ENCODE measurements around the gene FGL2. TPM values are rescaled to one million over a fixed set of nuclear protein-coding genes. Genes with fewer than 3 reads are reported as not detected.

The FGL2 gene
- total RNA-seq, 2 experiments from 2014 or later = 1.5 to 1.6 TPM

- H3K4me3 ChIP-seq (ENCODE audit: low read length) = no peak overlapping the region
- H3K27me3 ChIP-seq (ENCODE audit: control insufficient read depth in 1 of 2, insufficient read depth in 2 of 2, low read length in 2 of 2) = no peaks in the 10 kb centered on the region
- no peaks in the 10 kb centered on the region for H3K9me3 ChIP-seq (ENCODE audit: control insufficient read depth in 1 of 2, insufficient read depth in 1 of 2, low read length in 2 of 2)
- no peaks in the 10 kb centered on the region for H3K36me3 Mint-ChIP-seq (ENCODE audit: low read depth)
- H3K27me3 Mint-ChIP-seq = no peaks in the 10 kb centered on the region
- no peaks in the 10 kb centered on the region for H3K4me1 ChIP-seq (ENCODE audit: insufficient read depth, low read length)
- TF ChIP-seq CTCF (IDR thresholded peaks at IDR 0.05) = no peak
- no peak overlapping the region for H3K27ac ChIP-seq (ENCODE audit: low read depth in 1 of 2, low read length in 2 of 2)
- H3K4me1 Mint-ChIP-seq (ENCODE audit: low read depth) = no peaks in the 10 kb centered on the region
- no peak overlapping the region for H3K4me3 Mint-ChIP-seq
- no peaks in the 10 kb centered on the region for H3K9me3 Mint-ChIP-seq
- intact Hi-C loops (cut with DNase I, micrococcal nuclease) = no loop called here
- no peak for ATAC-seq (ENCODE audit: poor library complexity)
- no peaks in the 10 kb centered on the region for H3K36me3 ChIP-seq (ENCODE audit: insufficient read depth, low read length)
- ChIA-PET POLR2A (no interaction called here), CTCF (no interaction called here)
- no peak for DNase-seq
- no peak overlapping the region for H3K27ac Mint-ChIP-seq
Observed at GRCh38 chr7:77185866-77186265, 13.8 kb downstream of the FGL2 start.

GRCh38 chr7:77184990-77185389 is 14.6 kb downstream of the FGL2 start:
- H3K27ac Mint-ChIP-seq = no peak overlapping the region
- no peaks in the 10 kb centered on the region for H3K36me3 Mint-ChIP-seq (ENCODE audit: low read depth)
- no peaks in the 10 kb centered on the region for H3K9me3 Mint-ChIP-seq
- H3K27ac ChIP-seq (ENCODE audit: low read depth in 1 of 2, low read length in 2 of 2) = no peak overlapping the region
- H3K27me3 ChIP-seq (ENCODE audit: control insufficient read depth in 1 of 2, insufficient read depth in 2 of 2, low read length in 2 of 2) = no peaks in the 10 kb centered on the region
- H3K4me1 Mint-ChIP-seq (ENCODE audit: low read depth) = no peaks in the 10 kb centered on the region
- POLR2A ChIA-PET = no interaction called here
- H3K4me1 ChIP-seq (ENCODE audit: insufficient read depth, low read length) = no peaks in the 10 kb centered on the region
- ATAC-seq (ENCODE audit: poor library complexity) = no peak
- no peak overlapping the region for H3K4me3 ChIP-seq (ENCODE audit: low read length)
- CTCF ChIA-PET = no interaction called here
- no peak for DNase-seq
- no peaks in the 10 kb centered on the region for H3K36me3 ChIP-seq (ENCODE audit: insufficient read depth, low read length)
- H3K27me3 Mint-ChIP-seq = no peaks in the 10 kb centered on the region
- H3K4me3 Mint-ChIP-seq = no peak overlapping the region
- intact Hi-C loops (cut with DNase I, micrococcal nuclease) = no loop called here
- TF ChIP-seq CTCF (IDR thresholded peaks at IDR 0.05) = no peak
- no peaks in the 10 kb centered on the region for H3K9me3 ChIP-seq (ENCODE audit: control insufficient read depth in 1 of 2, insufficient read depth in 1 of 2, low read length in 2 of 2)

- ChIA-PET CTCF (no interaction called here), POLR2A (no interaction called here)
- ATAC-seq (ENCODE audit: poor library complexity) = no peak
- Histone ChIP-seq H3K27me3 (ENCODE audit: control insufficient read depth in 1 of 2, insufficient read depth in 2 of 2, low read length in 2 of 2) (no peaks in the 10 kb centered on the region), H3K27ac (ENCODE audit: low read depth in 1 of 2, low read length in 2 of 2) (no peak overlapping the region), H3K9me3 (ENCODE audit: control insufficient read depth in 1 of 2, insufficient read depth in 1 of 2, low read length in 2 of 2) (no peaks in the 10 kb centered on the region), H3K4me1 (ENCODE audit: insufficient read depth, low read length) (no peaks in the 10 kb centered on the region), H3K36me3 (ENCODE audit: insufficient read depth, low read length) (no peaks in the 10 kb centered on the region), H3K4me3 (ENCODE audit: low read length) (no peak overlapping the region)
- Mint-ChIP-seq H3K4me1 (ENCODE audit: low read depth) (no peaks in the 10 kb centered on the region), H3K36me3 (ENCODE audit: low read depth) (no peaks in the 10 kb centered on the region), H3K9me3 (no peaks in the 10 kb centered on the region), H3K27ac (no peak overlapping the region), H3K4me3 (no peak overlapping the region), H3K27me3 (no peaks in the 10 kb centered on the region)
- DNase-seq = no peak
- no peak for TF ChIP-seq CTCF (IDR thresholded peaks at IDR 0.05)
- intact Hi-C loops (cut with DNase I, micrococcal nuclease) = no loop called here
Observed at GRCh38 chr7:77184463-77184862, 15.2 kb downstream of the FGL2 start.
